ENCODE results near the gene KDM4C.

GRCh38 chr9:7086389-7086788, 328.6 kb downstream of the KDM4C start:
- TF ChIP-seq CTCF (IDR thresholded peaks at IDR 0.05) (no peak), POLR2A (IDR thresholded peaks at IDR 0.05) (no peak)
